LHCN-M2 (cell line): ENCODE results near the gene C17orf114.

Experiments used
- DNase-seq: peaks from one replicate; pipeline ENCODE4 v3.0.0-alpha.2; 2012; ENCODE audit warnings: low read depth

C17orf114 gene

GRCh38 chr17:4823373-4824089 is 21.4 kb upstream of the C17orf114 start:
- no peak for DNase-seq

GRCh38 chr17:4822835-4823234 is 20.7 kb upstream of the C17orf114 start:
- no peak for DNase-seq

- DNase-seq, result no peak
Measured at GRCh38 chr17:4818276-4818675, 16.1 kb upstream of the C17orf114 start.

- no peak for DNase-seq
Measured at GRCh38 chr17:4816826-4817225, 14.7 kb upstream of the C17orf114 start.

- DNase-seq, result no peak
Measured at GRCh38 chr17:4815043-4815675, 13.0 kb upstream of the C17orf114 start.

- DNase-seq, result no peak
Measured at GRCh38 chr17:4812690-4813089, 10.6 kb upstream of the C17orf114 start.

GRCh38 chr17:4811471-4811870 is 9.3 kb upstream of the C17orf114 start:
- DNase-seq, result no peak

- no peak for DNase-seq
Measured at GRCh38 chr17:4810696-4811290, 8.7 kb upstream of the C17orf114 start.

- no peak for DNase-seq
Measured at GRCh38 chr17:4808378-4808767, 6.2 kb upstream of the C17orf114 start.

GRCh38 chr17:4807605-4808377 is 5.7 kb upstream of the C17orf114 start:
- DNase-seq, result no peak

- DNase-seq, result peak; percentile 69
Measured at GRCh38 chr17:4806777-4807604, 4.9 kb upstream of the C17orf114 start, which contains the start of gene PLD2. PLD2 (plus strand) TSS chr17:4807152; CDS start chr17:4807773, 621 bp downstream.

- no peak for DNase-seq
Measured at GRCh38 chr17:4806456-4806776, 4.3 kb upstream of the C17orf114 start.

GRCh38 chr17:4800462-4801196 is 1.5 kb downstream of the C17orf114 start:
- no peak for DNase-seq

GRCh38 chr17:4796552-4796920 is 5.6 kb downstream of the C17orf114 start:
- DNase-seq, result peak; percentile 29

GRCh38 chr17:4795168-4795567 is 7.0 kb downstream of the C17orf114 start:
- no peak for DNase-seq

- DNase-seq, result no peak
Measured at GRCh38 chr17:4790705-4791088, 11.4 kb downstream of the C17orf114 start.

- peak; percentile 92 for DNase-seq
Measured at GRCh38 chr17:4789951-4790704, 12.0 kb downstream of the C17orf114 start.

- DNase-seq, result no peak
Measured at GRCh38 chr17:4789701-4789950, 12.5 kb downstream of the C17orf114 start.

- DNase-seq, result no peak
Measured at GRCh38 chr17:4788807-4789700, 13.1 kb downstream of the C17orf114 start, which contains the start of gene GLTPD2. GLTPD2 (plus strand) TSS chr17:4788964; CDS start chr17:4789012, 48 bp downstream.
